ENCODE results near the gene RECK. TPM values are rescaled to one million over a fixed set of nuclear protein-coding genes. Genes with fewer than 3 reads are reported as not detected.

RECK gene
- total RNA-seq, 1 experiment from 2014 or later, result 10.3 TPM

DNA sequence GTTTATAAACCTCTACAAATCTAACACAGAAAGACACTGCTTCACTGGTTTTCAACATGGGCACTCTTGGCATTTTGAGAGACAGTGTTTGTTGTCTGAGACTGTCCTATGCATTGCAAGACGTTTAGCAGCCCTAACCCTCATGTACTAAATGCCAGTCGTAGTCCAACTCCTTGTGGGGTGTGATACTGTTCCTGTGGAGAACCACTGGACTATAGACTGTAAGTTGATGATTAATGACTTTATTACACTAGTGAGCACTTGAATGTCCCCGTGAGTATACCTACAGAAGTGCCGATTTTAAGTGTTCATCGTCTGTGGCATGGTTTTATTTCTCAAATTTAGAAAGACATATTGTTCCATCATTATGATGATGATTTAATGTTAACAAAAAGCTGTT lies 46.2 kb downstream of the RECK start:
- Histone ChIP-seq H3K18ac (ENCODE audit: insufficient read length, low read depth, low read length) (no peak overlapping the region), H3K27me3 (ENCODE audit: insufficient read depth, low read length) (no peaks in the 10 kb centered on the region), H2BK5ac (ENCODE audit: insufficient read length, low read length) (no peak overlapping the region), H2AK5ac (ENCODE audit: insufficient read length, low read length) (no peak overlapping the region), H2AFZ (ENCODE audit: low read length) (no peak overlapping the region), H3K79me2 (ENCODE audit: insufficient read depth, low read length) (no peaks in the 10 kb centered on the region), H2BK15ac (ENCODE audit: low read depth, low read length) (no peak overlapping the region), H4K8ac (replicated peaks; ENCODE audit: insufficient read length, low read depth, low read length) (no peak overlapping the region), H3K9ac (ENCODE audit: extremely low read depth, insufficient read length, low read length) (no peak overlapping the region), H3K56ac (ENCODE audit: insufficient read length, low read depth, low read length) (no peak overlapping the region), H3K23me2 (ENCODE audit: insufficient read length, low read depth, low read length, poor library complexity, severe bottlenecking) (no peaks in the 10 kb centered on the region), H2BK20ac (ENCODE audit: low read depth, low read length, poor library complexity, severe bottlenecking) (no peak overlapping the region), H3K4me1 (ENCODE audit: insufficient read depth, low read length) (no peaks in the 10 kb centered on the region), H4K91ac (ENCODE audit: insufficient read length, low read depth, low read length) (no peak overlapping the region), H3K14ac (ENCODE audit: insufficient read depth, low read length) (no peak overlapping the region), H2BK120ac (ENCODE audit: low read depth, low read length, poor library complexity, severe bottlenecking) (no peak overlapping the region), H4K5ac (ENCODE audit: insufficient read length, low read depth, low read length) (no peak overlapping the region), H3K79me1 (ENCODE audit: insufficient read depth, low read depth, low read length, poor library complexity, severe bottlenecking) (no peaks in the 10 kb centered on the region), H2BK12ac (ENCODE audit: insufficient read length, low read depth, low read length) (no peak overlapping the region), H4K20me1 (ENCODE audit: control insufficient read depth, insufficient read depth, insufficient read length) (no peaks in the 10 kb centered on the region), H3K4me2 (ENCODE audit: insufficient read depth, insufficient read length, low read length) (no peak overlapping the region), H3K4ac (ENCODE audit: low read depth, low read length) (no peak overlapping the region), H3K9me3 (ENCODE audit: control insufficient read depth, low read depth, low read length) (no peaks in the 10 kb centered on the region), H3K23ac (ENCODE audit: insufficient read length, low read depth, low read length) (no peak overlapping the region), H3T11ph (ENCODE audit: low read length) (no peak overlapping the region), H3K27ac (ENCODE audit: insufficient read length, low read depth, low read length) (no peak overlapping the region)
- Mint-ChIP-seq H3K9me3 (peaks cover 5% of the 10 kb centered on the region in 2 experiments; a peak in 3 of 5 replicates), H3K36me3 (ENCODE audit: insufficient read depth in 1 of 3, low read depth in 3 of 3) (peaks cover 19 to 31% (median 28%) of the 10 kb centered on the region in 3 experiments), H3K27ac (no peak overlapping the region), H3K4me1 (no peaks in the 10 kb centered on the region), H3K4me3 (no peak overlapping the region), H3K27me3 (ENCODE audit: low read depth) (no peaks in the 10 kb centered on the region)
- no peak for DNase-seq
- TF ChIP-seq, protein P1, sequence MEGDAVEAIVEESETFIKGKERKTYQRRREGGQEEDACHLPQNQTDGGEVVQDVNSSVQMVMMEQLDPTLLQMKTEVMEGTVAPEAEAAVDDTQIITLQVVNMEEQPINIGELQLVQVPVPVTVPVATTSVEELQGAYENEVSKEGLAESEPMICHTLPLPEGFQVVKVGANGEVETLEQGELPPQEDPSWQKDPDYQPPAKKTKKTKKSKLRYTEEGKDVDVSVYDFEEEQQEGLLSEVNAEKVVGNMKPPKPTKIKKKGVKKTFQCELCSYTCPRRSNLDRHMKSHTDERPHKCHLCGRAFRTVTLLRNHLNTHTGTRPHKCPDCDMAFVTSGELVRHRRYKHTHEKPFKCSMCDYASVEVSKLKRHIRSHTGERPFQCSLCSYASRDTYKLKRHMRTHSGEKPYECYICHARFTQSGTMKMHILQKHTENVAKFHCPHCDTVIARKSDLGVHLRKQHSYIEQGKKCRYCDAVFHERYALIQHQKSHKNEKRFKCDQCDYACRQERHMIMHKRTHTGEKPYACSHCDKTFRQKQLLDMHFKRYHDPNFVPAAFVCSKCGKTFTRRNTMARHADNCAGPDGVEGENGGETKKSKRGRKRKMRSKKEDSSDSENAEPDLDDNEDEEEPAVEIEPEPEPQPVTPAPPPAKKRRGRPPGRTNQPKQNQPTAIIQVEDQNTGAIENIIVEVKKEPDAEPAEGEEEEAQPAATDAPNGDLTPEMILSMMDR (conservative IDR thresholded peaks at IDR 0.05), result no peak
- no CpG with 5 or more reads among the region's 5 CpGs for WGBS (ENCODE audit: extremely low coverage, insufficient read length, low lambda C conversion rate)

Data from H9 (cell line).